ENCODE results near the gene MEIS3.

DNA sequence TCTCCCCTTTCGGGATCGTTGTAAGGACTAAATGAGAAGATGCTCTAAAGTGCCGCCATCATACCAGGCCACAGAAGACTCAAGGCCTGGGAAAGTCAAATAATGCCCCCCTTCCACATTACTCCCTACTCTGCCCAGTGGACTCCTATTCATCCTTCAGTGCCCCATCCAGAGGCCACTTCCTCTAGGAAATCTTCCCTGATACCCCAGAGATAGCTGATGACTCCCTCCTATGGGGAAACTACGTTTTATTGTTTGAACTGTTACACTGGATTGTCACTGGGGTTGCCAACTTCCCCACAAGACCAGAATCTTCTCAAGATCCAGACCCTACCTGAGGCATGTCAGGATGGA, 14.2 kb downstream of the MEIS3 start:
- TF ChIP-seq, protein P1, sequence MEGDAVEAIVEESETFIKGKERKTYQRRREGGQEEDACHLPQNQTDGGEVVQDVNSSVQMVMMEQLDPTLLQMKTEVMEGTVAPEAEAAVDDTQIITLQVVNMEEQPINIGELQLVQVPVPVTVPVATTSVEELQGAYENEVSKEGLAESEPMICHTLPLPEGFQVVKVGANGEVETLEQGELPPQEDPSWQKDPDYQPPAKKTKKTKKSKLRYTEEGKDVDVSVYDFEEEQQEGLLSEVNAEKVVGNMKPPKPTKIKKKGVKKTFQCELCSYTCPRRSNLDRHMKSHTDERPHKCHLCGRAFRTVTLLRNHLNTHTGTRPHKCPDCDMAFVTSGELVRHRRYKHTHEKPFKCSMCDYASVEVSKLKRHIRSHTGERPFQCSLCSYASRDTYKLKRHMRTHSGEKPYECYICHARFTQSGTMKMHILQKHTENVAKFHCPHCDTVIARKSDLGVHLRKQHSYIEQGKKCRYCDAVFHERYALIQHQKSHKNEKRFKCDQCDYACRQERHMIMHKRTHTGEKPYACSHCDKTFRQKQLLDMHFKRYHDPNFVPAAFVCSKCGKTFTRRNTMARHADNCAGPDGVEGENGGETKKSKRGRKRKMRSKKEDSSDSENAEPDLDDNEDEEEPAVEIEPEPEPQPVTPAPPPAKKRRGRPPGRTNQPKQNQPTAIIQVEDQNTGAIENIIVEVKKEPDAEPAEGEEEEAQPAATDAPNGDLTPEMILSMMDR (IDR thresholded peaks at IDR 0.05) = no peak
- TF ChIP-seq EP300 (IDR thresholded peaks at IDR 0.05) (no peak), POLR2A (IDR thresholded peaks at IDR 0.05) (no peak), POLR2AphosphoS5 (IDR thresholded peaks at IDR 0.05) (no peak)

All from upper lobe of left lung (tissue), 4 donors.